Measurements from ENCODE around the gene RSPH1.

DNA sequence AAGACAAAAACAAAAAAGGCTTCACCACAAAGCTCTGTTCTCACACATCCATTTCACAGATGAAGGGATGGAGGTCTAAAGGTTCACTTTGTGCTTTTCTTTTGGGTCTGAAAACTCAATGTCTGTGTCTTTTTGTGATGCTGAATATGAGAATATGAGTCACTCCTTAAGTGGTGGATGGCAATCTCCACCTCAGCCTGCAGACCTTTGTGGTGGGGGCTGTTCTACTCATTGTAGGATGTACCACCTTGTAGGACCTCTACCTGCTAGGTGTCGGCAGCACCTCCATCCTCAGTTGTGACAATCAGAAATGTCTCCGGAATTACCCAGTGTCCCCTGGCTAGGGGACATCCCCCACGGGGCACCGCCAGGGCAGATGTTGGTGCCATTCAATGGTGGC lies 49.5 kb downstream of the RSPH1 start:
- TF ChIP-seq CTCF (IDR thresholded peaks at IDR 0.05; ENCODE audit: borderline replicate concordance, extremely low read depth, low read length, poor library complexity, severe bottlenecking), result no peak
- no peak for TF ChIP-seq EZH2 (IDR thresholded peaks at IDR 0.05; ENCODE audit: borderline replicate concordance, low read depth, low read length, severe bottlenecking)
